ENCODE data around the gene TRAPPC3.
A peak's percentile ranks its signal among the peaks of the same experiment; 100 is the strongest.

TRAPPC3 gene

DNA sequence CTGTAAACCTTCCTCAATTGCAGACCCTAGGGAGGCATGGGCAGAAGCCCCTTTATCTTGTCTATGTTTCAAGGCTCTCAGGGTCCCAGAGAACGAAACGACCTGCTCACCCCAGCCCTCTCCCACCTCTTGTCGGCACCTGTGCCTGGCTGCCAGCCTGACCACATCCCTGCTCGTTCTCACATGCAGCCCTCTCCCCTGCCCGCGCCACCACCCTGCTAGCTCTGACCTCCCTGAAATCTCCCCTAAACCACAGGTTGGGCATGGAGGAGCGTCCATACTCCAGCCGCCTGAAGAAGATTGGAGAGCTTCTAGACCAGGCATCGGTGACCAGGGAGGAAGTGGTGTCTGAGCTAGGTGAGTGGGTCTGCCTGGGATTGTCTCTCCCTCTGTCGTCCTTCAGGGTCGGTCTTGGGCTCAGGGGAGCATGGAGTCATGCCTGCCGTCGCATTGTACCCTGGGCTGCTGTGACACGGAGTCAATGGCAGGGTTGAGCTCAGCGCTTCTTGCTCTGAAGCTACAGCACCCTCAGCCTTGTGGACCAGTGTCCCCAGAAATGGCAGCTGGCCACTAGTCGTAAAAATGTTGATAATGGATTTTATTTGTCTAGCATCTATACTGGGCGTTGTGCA, 57.0 kb downstream of the TRAPPC3 start:
- H3K36me3 ChIP-seq (ENCODE audit: control insufficient read depth, low read depth, low read length) = peaks cover 38% of the 10 kb centered on the region

DNA sequence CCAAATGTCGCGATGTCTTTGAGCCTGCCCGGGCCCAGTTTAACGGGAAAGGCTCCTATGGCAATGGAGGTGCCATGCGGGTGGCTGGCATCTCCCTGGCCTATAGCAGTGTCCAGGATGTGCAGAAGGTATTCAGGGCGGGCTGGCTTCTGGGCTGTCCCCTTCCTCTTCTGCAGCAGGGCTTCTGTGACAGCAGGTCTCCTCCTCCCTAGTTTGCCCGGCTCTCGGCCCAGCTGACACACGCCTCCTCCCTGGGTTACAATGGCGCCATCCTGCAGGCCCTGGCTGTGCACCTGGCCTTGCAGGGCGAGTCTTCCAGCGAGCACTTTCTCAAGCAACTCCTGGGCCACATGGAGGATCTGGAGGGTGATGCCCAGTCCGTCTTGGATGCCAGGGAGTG, 57.6 kb downstream of the TRAPPC3 start:
- Histone ChIP-seq H3K4me3 (ENCODE audit: low read length) (no peak overlapping the region), H3K27me3 (ENCODE audit: control insufficient read depth, insufficient read depth, low read length) (no peaks in the 10 kb centered on the region), H3K4me1 (ENCODE audit: control insufficient read depth, low read depth, low read length) (peaks cover 6% of the 10 kb centered on the region), H3K9ac (ENCODE audit: low read length) (no peak overlapping the region), H3K36me3 (ENCODE audit: control insufficient read depth, low read depth, low read length) (peaks cover 38% of the 10 kb centered on the region), H3K9me3 (ENCODE audit: control insufficient read depth, low read depth, low read length) (no peaks in the 10 kb centered on the region), H3K27ac (ENCODE audit: low read length) (no peak overlapping the region)

More for the DNA sequence above, 57.0 kb downstream of the TRAPPC3 start:
- no peaks in the 10 kb centered on the region for H3K9me3 ChIP-seq (ENCODE audit: control insufficient read depth, low read depth, low read length)
- H3K9ac ChIP-seq (ENCODE audit: low read length) = no peak overlapping the region
- H3K4me3 ChIP-seq (ENCODE audit: low read length) = no peak overlapping the region
- peaks cover 11% of the 10 kb centered on the region for H3K4me1 ChIP-seq (ENCODE audit: control insufficient read depth, low read depth, low read length)
- no peaks in the 10 kb centered on the region for H3K27me3 ChIP-seq (ENCODE audit: control insufficient read depth, insufficient read depth, low read length)
- H3K27ac ChIP-seq (ENCODE audit: low read length) = no peak overlapping the region

DNA sequence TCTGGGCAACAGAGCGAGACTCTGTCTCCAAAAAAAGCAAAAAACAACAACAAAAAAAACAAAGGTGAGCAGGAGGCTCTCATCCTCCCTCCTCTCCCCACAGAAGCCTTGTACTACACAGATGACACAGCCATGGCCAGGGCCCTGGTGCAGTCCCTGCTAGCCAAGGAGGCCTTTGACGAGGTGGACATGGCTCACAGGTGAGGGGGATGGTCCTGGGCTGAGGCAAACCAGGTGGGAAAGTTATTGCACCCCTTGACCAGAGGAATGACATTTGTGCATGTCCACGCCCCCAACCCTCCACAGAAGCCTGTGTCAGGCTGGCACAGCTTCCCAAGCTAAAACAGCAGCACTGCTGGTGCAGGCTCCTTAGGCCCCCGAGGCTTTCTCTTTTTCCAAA, 58.1 kb downstream of the TRAPPC3 start:
- Histone ChIP-seq H3K9ac (ENCODE audit: low read length) (no peak overlapping the region), H3K4me3 (ENCODE audit: low read length) (no peak overlapping the region), H3K27ac (ENCODE audit: low read length) (no peak overlapping the region), H3K36me3 (ENCODE audit: control insufficient read depth, low read depth, low read length) (peaks cover 38% of the 10 kb centered on the region), H3K27me3 (ENCODE audit: control insufficient read depth, insufficient read depth, low read length) (no peaks in the 10 kb centered on the region), H3K9me3 (ENCODE audit: control insufficient read depth, low read depth, low read length) (no peaks in the 10 kb centered on the region), H3K4me1 (ENCODE audit: control insufficient read depth, low read depth, low read length) (peaks cover 6% of the 10 kb centered on the region)

DNA sequence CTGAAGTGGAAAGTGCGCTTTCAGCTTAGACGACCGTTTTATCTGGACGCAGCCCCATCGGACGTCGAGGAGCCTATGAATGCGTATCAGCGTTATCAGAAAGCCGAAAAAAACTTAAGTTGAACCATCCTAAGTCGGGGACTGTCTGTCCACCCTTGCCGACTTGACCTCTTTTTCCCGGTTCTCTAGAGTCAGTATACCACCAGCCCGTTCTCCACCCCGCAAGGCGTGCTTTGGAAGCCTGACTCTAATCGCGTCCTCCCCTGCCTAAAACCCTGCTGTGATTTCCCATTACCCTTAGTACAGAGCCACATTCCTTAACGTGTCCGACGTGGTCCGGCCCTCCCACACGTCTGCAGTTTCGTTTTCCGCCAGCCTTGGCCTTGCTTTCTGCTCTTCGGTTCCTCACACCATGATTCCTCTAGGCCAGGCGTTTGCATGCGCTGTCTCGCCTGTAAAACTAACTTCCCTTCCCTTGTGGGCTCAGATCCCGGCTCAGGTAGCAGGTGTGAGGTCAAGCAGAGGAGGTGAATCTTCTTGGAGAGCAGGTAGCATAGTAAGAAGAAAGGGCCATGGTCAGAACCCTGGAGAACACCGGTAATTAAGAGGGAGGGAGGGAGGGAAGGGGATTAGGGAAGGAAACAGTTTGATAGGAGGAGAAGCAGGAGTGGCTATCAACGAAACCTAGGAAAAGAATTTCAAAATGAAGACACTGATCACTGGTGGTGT, 59.7 kb downstream of the TRAPPC3 start:
- Histone ChIP-seq H3K27ac (ENCODE audit: low read length) (no peak overlapping the region), H3K36me3 (ENCODE audit: control insufficient read depth, low read depth, low read length) (peaks cover 27% of the 10 kb centered on the region), H3K4me1 (ENCODE audit: control insufficient read depth, low read depth, low read length) (peaks cover 6% of the 10 kb centered on the region), H3K27me3 (ENCODE audit: control insufficient read depth, insufficient read depth, low read length) (peaks cover 5% of the 10 kb centered on the region), H3K4me3 (ENCODE audit: low read length) (peak overlapping the region; percentile 90), H3K9me3 (ENCODE audit: control insufficient read depth, low read depth, low read length) (no peaks in the 10 kb centered on the region), H3K9ac (ENCODE audit: low read length) (peak overlapping the region; percentile 64)

DNA sequence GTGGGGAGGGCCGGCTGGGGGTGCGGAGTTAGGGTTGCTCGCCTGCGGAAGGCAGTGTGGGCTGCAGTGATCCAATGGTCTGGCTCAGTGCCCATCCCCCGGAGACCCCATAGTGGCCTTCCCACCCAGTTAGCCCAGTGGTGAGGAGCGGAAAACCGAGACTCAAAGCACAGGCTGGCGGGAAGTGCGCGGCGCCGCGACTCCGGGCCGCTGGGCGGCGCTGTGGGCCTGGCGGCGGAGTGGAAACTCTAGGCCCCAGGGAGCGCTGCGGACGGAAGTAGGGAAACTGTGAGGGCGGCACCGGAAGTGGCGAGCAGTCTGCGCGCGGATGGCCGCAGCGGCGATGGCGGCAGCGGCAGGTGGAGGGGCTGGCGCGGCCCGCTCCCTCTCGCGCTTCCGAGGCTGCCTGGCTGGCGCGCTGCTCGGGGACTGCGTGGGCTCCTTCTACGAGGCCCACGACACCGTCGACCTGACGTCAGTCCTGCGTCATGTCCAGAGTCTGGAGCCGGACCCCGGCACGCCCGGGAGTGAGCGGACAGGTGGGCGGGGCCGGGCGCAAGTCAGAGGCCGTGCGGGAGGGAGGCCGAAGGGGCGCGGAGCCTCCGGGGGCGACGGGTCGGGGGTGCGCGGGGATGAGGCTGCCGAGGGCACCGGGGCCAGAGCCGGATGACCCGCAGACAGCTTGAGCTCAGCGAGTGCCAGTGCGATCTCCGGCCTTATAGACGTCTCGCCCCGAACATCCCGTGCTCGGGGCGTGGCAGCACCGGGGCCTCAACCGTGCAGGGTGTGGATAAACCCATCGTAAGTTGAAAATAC, 60.5 kb downstream of the TRAPPC3 start, which contains the start of gene ADPRS:
TSS of gene ADPRS (plus strand) at position 316 of the 816 bp plus-strand sequence. CDS start at position 329, 13 bp downstream.
- Histone ChIP-seq H3K27ac (ENCODE audit: low read length) (no peak within 1 kb of the TSS), H3K27me3 (ENCODE audit: control insufficient read depth, insufficient read depth, low read length) (peaks cover 9% of the 10 kb centered on the region), H3K9ac (ENCODE audit: low read length) (peak within 1 kb of the TSS; percentile 64), H3K4me1 (ENCODE audit: control insufficient read depth, low read depth, low read length) (peaks cover 6% of the 10 kb centered on the region), H3K4me3 (ENCODE audit: low read length) (peak within 1 kb of the TSS; percentile 90), H3K36me3 (ENCODE audit: control insufficient read depth, low read depth, low read length) (peaks cover 20% of the 10 kb centered on the region), H3K9me3 (ENCODE audit: control insufficient read depth, low read depth, low read length) (no peaks in the 10 kb centered on the region)

DNA sequence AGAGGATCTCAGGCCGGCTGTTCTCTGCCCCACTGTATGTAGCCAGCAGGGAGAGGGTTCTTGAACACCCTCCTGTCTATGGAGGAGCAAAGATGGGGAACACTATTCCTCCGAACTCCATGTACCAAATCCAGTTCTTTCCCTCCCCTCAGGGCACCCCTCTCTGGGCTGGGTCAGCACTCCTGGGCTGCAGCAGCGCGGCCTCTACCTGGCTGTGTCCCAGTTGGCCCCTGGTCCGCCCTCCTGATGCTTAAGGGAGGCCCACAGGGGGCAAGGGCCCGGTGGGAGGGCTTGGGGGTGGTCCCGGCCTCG, 61.1 kb downstream of the TRAPPC3 start:
- Histone ChIP-seq H3K4me1 (ENCODE audit: control insufficient read depth, low read depth, low read length) (peaks cover 6% of the 10 kb centered on the region), H3K27ac (ENCODE audit: low read length) (no peak overlapping the region), H3K9ac (ENCODE audit: low read length) (peak overlapping the region; percentile 15), H3K9me3 (ENCODE audit: control insufficient read depth, low read depth, low read length) (no peaks in the 10 kb centered on the region), H3K4me3 (ENCODE audit: low read length) (peak overlapping the region; percentile 90), H3K27me3 (ENCODE audit: control insufficient read depth, insufficient read depth, low read length) (peaks cover 9% of the 10 kb centered on the region), H3K36me3 (ENCODE audit: control insufficient read depth, low read depth, low read length) (peaks cover 15% of the 10 kb centered on the region)

DNA sequence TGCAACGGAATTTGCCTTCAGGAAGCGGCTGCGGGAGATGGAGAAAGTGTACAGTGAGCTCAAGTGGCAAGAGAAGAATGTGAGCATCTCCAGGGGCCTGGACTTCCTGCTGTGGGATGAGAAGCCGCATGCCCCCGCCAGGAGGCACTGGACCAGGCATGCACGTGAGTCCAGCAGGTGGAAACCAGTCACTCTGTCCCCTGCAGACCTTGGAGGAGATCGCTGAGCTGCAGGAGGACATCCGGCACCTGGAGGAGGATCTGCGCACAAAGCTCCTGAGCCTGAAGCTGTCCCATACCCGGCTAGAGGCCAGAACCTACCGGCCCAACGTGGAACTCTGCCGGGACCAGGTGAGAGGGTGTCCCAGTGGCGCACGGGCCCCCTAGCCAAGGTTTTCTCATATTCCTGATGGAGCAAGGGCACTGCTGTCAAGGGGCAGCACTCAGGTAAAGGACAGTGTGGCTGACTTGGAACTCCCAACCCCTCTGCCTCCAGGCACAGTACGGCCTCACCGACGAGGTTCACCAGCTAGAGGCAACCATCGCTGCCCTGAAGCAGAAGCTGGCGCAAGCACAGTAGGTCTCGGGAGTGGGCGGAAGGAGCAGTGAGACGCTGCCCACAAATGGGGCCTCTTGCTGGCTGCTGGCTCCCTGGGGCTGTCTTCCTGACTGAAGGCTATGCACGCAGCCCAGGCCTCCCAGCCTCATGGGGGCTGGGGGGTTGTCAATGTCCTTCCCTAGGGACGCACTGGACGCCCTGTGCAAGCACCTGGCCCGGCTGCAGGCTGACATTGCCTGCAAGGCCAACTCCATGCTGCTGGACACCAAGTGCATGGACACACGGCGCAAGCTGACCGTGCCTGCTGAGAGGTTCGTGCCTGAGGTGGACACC, 61.8 kb downstream of the TRAPPC3 start:
- no peaks in the 10 kb centered on the region for H3K9me3 ChIP-seq (ENCODE audit: control insufficient read depth, low read depth, low read length)
- peaks cover 7% of the 10 kb centered on the region for H3K36me3 ChIP-seq (ENCODE audit: control insufficient read depth, low read depth, low read length)
- H3K27me3 ChIP-seq (ENCODE audit: control insufficient read depth, insufficient read depth, low read length) = peaks cover 9% of the 10 kb centered on the region
- peaks cover 6% of the 10 kb centered on the region for H3K4me1 ChIP-seq (ENCODE audit: control insufficient read depth, low read depth, low read length)
- no peak overlapping the region for H3K9ac ChIP-seq (ENCODE audit: low read length)
- no peak overlapping the region for H3K4me3 ChIP-seq (ENCODE audit: low read length)
- H3K27ac ChIP-seq (ENCODE audit: low read length) = no peak overlapping the region
